PC-3 (cell line): ENCODE data around the gene HOXB9. TPM values are rescaled to one million over a fixed set of nuclear protein-coding genes. Genes with fewer than 3 reads are reported as not detected.

Experiments used
- ATAC-seq: fragments of 200-7000 bp; cut with Tn5 transposase; 2 replicates; pipeline ENCODE4 v1.9.1; 2020; ENCODE audit warnings: mild to moderate bottlenecking, moderate library complexity
- BruUV-seq: library from RNA; stranded (reverse); fragments of 400-500 nt; replicated peaks from 2 replicates; lab custom pipeline; 2021; lab: Mats Ljungman, UMichigan
- CTCF ChIA-PET: fragments of 300-600 bp; sonication (Branson Sonifier 250); formaldehyde crosslinking; loops from one replicate; lab custom pipeline; 2022; ENCODE audit warnings: antibody characterized with exemption; lab: Charles Lee
- POLR2A ChIA-PET: fragments of 300-600 bp; sonication (Branson Sonifier 250); formaldehyde crosslinking; loops from one replicate; lab custom pipeline; 2022; ENCODE audit warnings: antibody characterized with exemption; ENCODE audit not compliant: unreplicated experiment; lab: Charles Lee
- DNase-seq: peaks from one replicate; pipeline ENCODE4 v3.0.0-alpha.2; 2015
- H2AFZ ChIP-seq: fragments of 300-600 bp; sonication (generic); 2 replicates; pipeline ENCODE4 v1.6.0; 2016; ENCODE audit warnings: antibody characterized with exemption, low read length
- H3F3A ChIP-seq: fragments of 300-600 bp; sonication (generic); one replicate; pipeline ENCODE4 v1.6.0; 2017; ENCODE audit warnings: antibody characterized with exemption, low read length, control low read depth, mild to moderate bottlenecking; ENCODE audit not compliant: unreplicated experiment
- H3K27ac ChIP-seq: fragments of 300-600 bp; sonication (generic); 2 replicates; pipeline ENCODE4 v1.5.1; 2016; ENCODE audit warnings: mild to moderate bottlenecking, low read length
- H3K27me3 ChIP-seq: fragments of 300-600 bp; sonication (generic); 2 replicates; pipeline ENCODE4 v1.6.1; 2016; ENCODE audit warnings: low read length, mixed read lengths
- H3K36me3 ChIP-seq: fragments of 300-600 bp; sonication (generic); 2 replicates; pipeline ENCODE4 v1.6.1; 2016; ENCODE audit warnings: low read depth, mixed run types, low read length, mixed read lengths
- H3K4me1 ChIP-seq: fragments of 300-600 bp; sonication (generic); 2 replicates; pipeline ENCODE4 v1.5.1; 2016; ENCODE audit warnings: low read length; ENCODE audit not compliant: insufficient read depth
- H3K4me2 ChIP-seq: fragments of 300-600 bp; sonication (generic); 2 replicates; pipeline ENCODE4 v1.6.0; 2016; ENCODE audit warnings: low read length
- H3K4me3 ChIP-seq: fragments of 300-600 bp; sonication (generic); 2 replicates; pipeline ENCODE4 v1.5.1; 2016; ENCODE audit warnings: mild to moderate bottlenecking, low read length, mixed read lengths
- H3K79me2 ChIP-seq: fragments of 300-600 bp; sonication (generic); 2 replicates; pipeline ENCODE4 v1.6.1; 2017; ENCODE audit warnings: low read length, mixed read lengths
- H3K9ac ChIP-seq: fragments of 300-600 bp; sonication (generic); 2 replicates; pipeline ENCODE4 v1.6.0; 2016; ENCODE audit warnings: mild to moderate bottlenecking, low read length
- H3K9me2 ChIP-seq: fragments of 300-600 bp; sonication (generic); replicated peaks from 2 replicates; pipeline ENCODE4 v1.6.1; 2016; ENCODE audit warnings: mixed run types, low read length, mixed read lengths
- H3K9me3 ChIP-seq: fragments of 300-600 bp; sonication (generic); 2 replicates; pipeline ENCODE4 v1.6.1; 2016; ENCODE audit warnings: low read length, mixed read lengths
- H4K20me1 ChIP-seq: fragments of 300-600 bp; sonication (generic); 2 replicates; pipeline ENCODE4 v1.6.1; 2016; ENCODE audit warnings: low read length, mixed read lengths
- EZH2 ChIP-seq: fragments of 300-600 bp; sonication (generic); IDR thresholded peaks from one replicate; pipeline ENCODE4 v1.6.1; 2017; ENCODE audit warnings: antibody characterized with exemption, mild to moderate bottlenecking, low read length; ENCODE audit not compliant: unreplicated experiment
- EZH2phosphoT487 ChIP-seq: fragments of 300-600 bp; sonication (generic); IDR thresholded peaks from 2 replicates; pipeline ENCODE4 v1.6.1; 2018; ENCODE audit warnings: mild to moderate bottlenecking, antibody characterized with exemption, low read length, borderline replicate concordance
- intact Hi-C: fragments of 100-400 bp; cut with micrococcal nuclease; formaldehyde crosslinking; loops from 2 replicates; pipeline ENCODE4 v1.9.0; 2023
- total RNA-seq: library from RNA; depleted of rRNA; stranded (reverse); fragments of >200 nt; gene quantifications from 2 replicates; pipeline ENCODE4 v1.2.3, GENCODE V29; 2014
- TF ChIP-seq, protein P1 (sequence below): fragments of 300-600 bp; sonication (generic); conservative IDR thresholded peaks from 2 replicates; pipeline ENCODE4 v1.5.1; 2017; ENCODE audit warnings: antibody characterized with exemption, low read depth, mild to moderate bottlenecking, low read length

Gene HOXB9
- total RNA-seq, 1 experiment from 2014 or later, result 7.0 TPM

- peaks cover 24% of the 10 kb centered on the region for H3K4me1 ChIP-seq
- peaks cover 60% of the 10 kb centered on the region for H3K27me3 ChIP-seq
- no peak overlapping the region for H3K4me2 ChIP-seq
- H4K20me1 ChIP-seq, result no peaks in the 10 kb centered on the region
- no peak overlapping the region for H3K4me3 ChIP-seq
- H3K9me2 ChIP-seq, result no peaks in the 10 kb centered on the region
- no peak for DNase-seq
- ChIA-PET CTCF (no interaction called here), POLR2A (interaction anchor here (0.5 kb wide), 1 partner anchor 227 kb away, joined by 3 read pairs; no protein-coding TSS in a partner anchor)
- no TSS peak for BruUV-seq
- H3F3A ChIP-seq, result no peaks in the 10 kb centered on the region
- H3K9me3 ChIP-seq, result no peaks in the 10 kb centered on the region
- H3K9ac ChIP-seq, result no peak overlapping the region
- no peak overlapping the region for H2AFZ ChIP-seq
- no peaks in the 10 kb centered on the region for H3K36me3 ChIP-seq
- intact Hi-C loops, result no loop called here
- TF ChIP-seq EZH2phosphoT487 (no peak), EZH2 (no peak)
- TF ChIP-seq, protein P1, sequence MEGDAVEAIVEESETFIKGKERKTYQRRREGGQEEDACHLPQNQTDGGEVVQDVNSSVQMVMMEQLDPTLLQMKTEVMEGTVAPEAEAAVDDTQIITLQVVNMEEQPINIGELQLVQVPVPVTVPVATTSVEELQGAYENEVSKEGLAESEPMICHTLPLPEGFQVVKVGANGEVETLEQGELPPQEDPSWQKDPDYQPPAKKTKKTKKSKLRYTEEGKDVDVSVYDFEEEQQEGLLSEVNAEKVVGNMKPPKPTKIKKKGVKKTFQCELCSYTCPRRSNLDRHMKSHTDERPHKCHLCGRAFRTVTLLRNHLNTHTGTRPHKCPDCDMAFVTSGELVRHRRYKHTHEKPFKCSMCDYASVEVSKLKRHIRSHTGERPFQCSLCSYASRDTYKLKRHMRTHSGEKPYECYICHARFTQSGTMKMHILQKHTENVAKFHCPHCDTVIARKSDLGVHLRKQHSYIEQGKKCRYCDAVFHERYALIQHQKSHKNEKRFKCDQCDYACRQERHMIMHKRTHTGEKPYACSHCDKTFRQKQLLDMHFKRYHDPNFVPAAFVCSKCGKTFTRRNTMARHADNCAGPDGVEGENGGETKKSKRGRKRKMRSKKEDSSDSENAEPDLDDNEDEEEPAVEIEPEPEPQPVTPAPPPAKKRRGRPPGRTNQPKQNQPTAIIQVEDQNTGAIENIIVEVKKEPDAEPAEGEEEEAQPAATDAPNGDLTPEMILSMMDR, result no peak
- ATAC-seq, result no peak
- no peaks in the 10 kb centered on the region for H3K79me2 ChIP-seq
- no peak overlapping the region for H3K27ac ChIP-seq
Measured at GRCh38 chr17:48612854-48613691, 13.1 kb downstream of the HOXB9 start.

DNA sequence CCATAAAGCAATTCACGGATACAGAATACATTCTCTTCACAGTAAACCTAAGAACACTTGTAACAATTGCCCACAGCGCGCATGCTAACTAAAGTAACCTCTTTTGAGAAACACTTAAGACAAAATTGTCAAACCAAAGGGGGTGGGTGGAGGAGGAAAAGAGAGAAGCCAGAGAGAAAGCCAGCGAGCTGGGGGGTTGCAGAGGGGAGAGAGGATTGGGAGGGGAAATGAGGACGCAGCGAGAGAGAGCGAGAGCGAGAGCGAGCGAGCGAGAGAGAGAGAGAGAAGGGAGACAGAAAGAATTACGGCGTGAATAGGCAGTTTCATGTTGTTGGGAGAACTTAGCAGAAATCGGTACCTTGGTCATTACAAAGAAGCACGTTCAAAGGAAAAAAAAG, 13.7 kb downstream of the HOXB9 start:
- DNase-seq (no peak), ATAC-seq (no peak)
- H3K27me3 ChIP-seq, result peaks cover 53% of the 10 kb centered on the region
- no peak overlapping the region for H3K4me3 ChIP-seq
- H3K9me2 ChIP-seq, result no peaks in the 10 kb centered on the region
- no peak overlapping the region for H3K9ac ChIP-seq
- no peaks in the 10 kb centered on the region for H3K36me3 ChIP-seq
- intact Hi-C loops, result no loop called here
- no peaks in the 10 kb centered on the region for H3F3A ChIP-seq
- POLR2A ChIA-PET, result interaction anchor here (0.5 kb wide), 1 partner anchor 227 kb away, joined by 3 read pairs; no protein-coding TSS in a partner anchor
- H3K27ac ChIP-seq, result no peak overlapping the region
- H3K9me3 ChIP-seq, result no peaks in the 10 kb centered on the region
- CTCF ChIA-PET, result no interaction called here
- H3K4me1 ChIP-seq, result peaks cover 18% of the 10 kb centered on the region
- H3K4me2 ChIP-seq, result no peak overlapping the region; the same call in 1 of the 2 replicates
- H2AFZ ChIP-seq, result no peak overlapping the region
- H3K79me2 ChIP-seq, result no peaks in the 10 kb centered on the region
- H4K20me1 ChIP-seq, result no peaks in the 10 kb centered on the region
- TF ChIP-seq, protein P1, result no peak
- no peak for TF ChIP-seq EZH2phosphoT487
- TF ChIP-seq EZH2, result no peak
- no TSS peak for BruUV-seq
